Bone marrow (tissue), 2 donors: ENCODE measurements around the gene RND2.

Source experiments
- DNase-seq, 2 donors: peaks; one replicate each; lab custom pipeline; 2025; lab: John Stamatoyannopoulos, UW

RND2 gene

GRCh38 chr17:43079641-43080302 is 54.7 kb downstream of the RND2 start:
- DNase-seq, result no peak
